ENCODE measurements around the gene ACYP1. TPM values are rescaled to one million over a fixed set of nuclear protein-coding genes. Genes with fewer than 3 reads are reported as not detected.

Gene ACYP1
- total and polyA plus RNA-seq, 9 of the 15 experiments (the other 6 are each of a cell fraction or from before 2014, with no cell fraction given) = 19.9 to 113 (median 52.3) TPM

DNA sequence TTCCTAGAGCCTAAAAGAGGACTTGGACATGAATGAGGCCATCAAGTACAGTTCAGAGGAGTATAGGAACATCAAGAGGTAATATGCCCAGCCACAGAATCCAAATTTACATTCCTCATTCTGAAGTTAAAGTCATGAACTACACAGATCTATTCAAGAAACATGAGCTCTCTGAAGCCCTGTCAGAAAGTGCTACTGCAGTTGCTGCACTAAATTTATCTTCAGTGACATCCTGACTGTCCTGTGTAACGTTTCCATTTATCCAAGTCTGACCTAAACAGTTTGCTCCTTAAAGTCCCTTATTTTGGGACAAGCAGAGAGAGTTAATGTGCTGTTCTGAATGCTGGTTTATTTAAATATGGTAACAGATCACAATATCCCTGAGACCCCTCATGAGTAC, 34.9 kb upstream of the ACYP1 start:
- Histone ChIP-seq H3K4me1 (replicated peaks in 1 of 2; ENCODE audit: control insufficient read depth in 2 of 2, insufficient read depth in 2 of 2, low read length in 2 of 2) (no peaks in the 10 kb centered on the region), H3K36me3 (ENCODE audit: control insufficient read depth, insufficient read depth, low read length) (peaks cover 46% of the 10 kb centered on the region), H3K27me3 (ENCODE audit: control insufficient read depth in 2 of 2, insufficient read depth in 2 of 2, low read length in 2 of 2) (no peaks in the 10 kb centered on the region), H3K4me3 (no peak overlapping the region), H3K27ac (ENCODE audit: extremely low read depth, low read depth, low read length) (no peak overlapping the region), H3K4me2 (ENCODE audit: insufficient read depth, low read length) (no peak overlapping the region), H3K9me1 (ENCODE audit: control insufficient read depth, insufficient read depth, low read length) (no peaks in the 10 kb centered on the region), H2AFZ (ENCODE audit: low read depth, low read length) (no peak overlapping the region), H4K20me1 (replicated peaks; ENCODE audit: control insufficient read depth, insufficient read depth, low read length) (no peaks in the 10 kb centered on the region), H3K9me3 (replicated peaks; ENCODE audit: control insufficient read depth, insufficient read depth, low read depth, low read length) (no peaks in the 10 kb centered on the region), H3K79me2 (ENCODE audit: control insufficient read depth, insufficient read depth, low read length) (no peaks in the 10 kb centered on the region), H3K9ac (ENCODE audit: insufficient read depth in 1 of 2, low read depth in 2 of 2, low read length in 2 of 2) (no peak overlapping the region)
- POLR2A ChIA-PET = interaction anchor here (1.3 kb wide), 1 partner anchor 9 kb away, joined by 3 read pairs; no protein-coding TSS in a partner anchor
- DNase-seq (ENCODE audit: extremely low read depth in 1 of 4, low spot score in 3 of 4) (no peak), FAIRE-seq (no peak), ATAC-seq (no peak)
- in situ Hi-C loops (cut with MboI) = no loop called here
- BruUV-seq (replicated peaks) = no TSS peak
- intact Hi-C loops (cut with micrococcal nuclease) = no loop called here
- TF ChIP-seq ZNF778 (CRISPR knock-in tag; IDR thresholded peaks at IDR 0.05) (no peak), PHTF2 (CRISPR knock-in tag; IDR thresholded peaks at IDR 0.05) (no peak), ZNF232 (CRISPR knock-in tag; IDR thresholded peaks at IDR 0.05) (no peak), ARID2 (IDR thresholded peaks at IDR 0.05) (no peak), ZNF644 (tag; IDR thresholded peaks at IDR 0.05; ENCODE audit: low read depth) (no peak), MECOM (CRISPR knock-in tag; IDR thresholded peaks at IDR 0.05) (no peak), POLR2B (IDR thresholded peaks at IDR 0.05; ENCODE audit: low read depth, partially characterized antibody) (no peak), HOXB6 (CRISPR knock-in tag; IDR thresholded peaks at IDR 0.05; ENCODE audit: borderline replicate concordance) (no peak), ZNF764 (CRISPR knock-in tag; IDR thresholded peaks at IDR 0.05; ENCODE audit: low read depth) (no peak), TAF15 (IDR thresholded peaks at IDR 0.05; ENCODE audit: low read depth, low read length) (no peak), ZC3H4 (CRISPR knock-in tag; IDR thresholded peaks at IDR 0.05; ENCODE audit: borderline replicate concordance) (no peak), ETV1 (tag; conservative IDR thresholded peaks at IDR 0.05; ENCODE audit: low read depth) (no peak)
- TF ChIP-seq, protein P1, sequence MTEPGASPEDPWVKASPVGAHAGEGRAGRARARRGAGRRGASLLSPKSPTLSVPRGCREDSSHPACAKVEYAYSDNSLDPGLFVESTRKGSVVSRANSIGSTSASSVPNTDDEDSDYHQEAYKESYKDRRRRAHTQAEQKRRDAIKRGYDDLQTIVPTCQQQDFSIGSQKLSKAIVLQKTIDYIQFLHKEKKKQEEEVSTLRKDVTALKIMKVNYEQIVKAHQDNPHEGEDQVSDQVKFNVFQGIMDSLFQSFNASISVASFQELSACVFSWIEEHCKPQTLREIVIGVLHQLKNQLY (CRISPR knock-in tag; conservative IDR thresholded peaks at IDR 0.05) = no peak
- TF ChIP-seq, protein P2, sequence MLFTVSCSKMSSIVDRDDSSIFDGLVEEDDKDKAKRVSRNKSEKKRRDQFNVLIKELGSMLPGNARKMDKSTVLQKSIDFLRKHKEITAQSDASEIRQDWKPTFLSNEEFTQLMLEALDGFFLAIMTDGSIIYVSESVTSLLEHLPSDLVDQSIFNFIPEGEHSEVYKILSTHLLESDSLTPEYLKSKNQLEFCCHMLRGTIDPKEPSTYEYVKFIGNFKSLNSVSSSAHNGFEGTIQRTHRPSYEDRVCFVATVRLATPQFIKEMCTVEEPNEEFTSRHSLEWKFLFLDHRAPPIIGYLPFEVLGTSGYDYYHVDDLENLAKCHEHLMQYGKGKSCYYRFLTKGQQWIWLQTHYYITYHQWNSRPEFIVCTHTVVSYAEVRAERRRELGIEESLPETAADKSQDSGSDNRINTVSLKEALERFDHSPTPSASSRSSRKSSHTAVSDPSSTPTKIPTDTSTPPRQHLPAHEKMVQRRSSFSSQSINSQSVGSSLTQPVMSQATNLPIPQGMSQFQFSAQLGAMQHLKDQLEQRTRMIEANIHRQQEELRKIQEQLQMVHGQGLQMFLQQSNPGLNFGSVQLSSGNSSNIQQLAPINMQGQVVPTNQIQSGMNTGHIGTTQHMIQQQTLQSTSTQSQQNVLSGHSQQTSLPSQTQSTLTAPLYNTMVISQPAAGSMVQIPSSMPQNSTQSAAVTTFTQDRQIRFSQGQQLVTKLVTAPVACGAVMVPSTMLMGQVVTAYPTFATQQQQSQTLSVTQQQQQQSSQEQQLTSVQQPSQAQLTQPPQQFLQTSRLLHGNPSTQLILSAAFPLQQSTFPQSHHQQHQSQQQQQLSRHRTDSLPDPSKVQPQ (CRISPR knock-in tag; IDR thresholded peaks at IDR 0.05; ENCODE audit: borderline replicate concordance) = no peak
- TF ChIP-seq, protein P3, sequence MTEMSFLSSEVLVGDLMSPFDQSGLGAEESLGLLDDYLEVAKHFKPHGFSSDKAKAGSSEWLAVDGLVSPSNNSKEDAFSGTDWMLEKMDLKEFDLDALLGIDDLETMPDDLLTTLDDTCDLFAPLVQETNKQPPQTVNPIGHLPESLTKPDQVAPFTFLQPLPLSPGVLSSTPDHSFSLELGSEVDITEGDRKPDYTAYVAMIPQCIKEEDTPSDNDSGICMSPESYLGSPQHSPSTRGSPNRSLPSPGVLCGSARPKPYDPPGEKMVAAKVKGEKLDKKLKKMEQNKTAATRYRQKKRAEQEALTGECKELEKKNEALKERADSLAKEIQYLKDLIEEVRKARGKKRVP (CRISPR knock-in tag; IDR thresholded peaks at IDR 0.05) = no peak
- CTCF ChIA-PET (ENCODE audit: low intra/inter-chr PET ratio) = no interaction called here
- 0% methylated on average over 1 of the region's 1 CpG for WGBS (ENCODE audit: insufficient coverage, low coverage, missing lambda C conversion rate)
